ENCODE results near the gene NOL3.
"Not testable (repeated sequence)": the region's sequence is repeated elsewhere in the genome, so short reads cannot be mapped to it uniquely, and the experiment has no call there.

Gene NOL3

DNA sequence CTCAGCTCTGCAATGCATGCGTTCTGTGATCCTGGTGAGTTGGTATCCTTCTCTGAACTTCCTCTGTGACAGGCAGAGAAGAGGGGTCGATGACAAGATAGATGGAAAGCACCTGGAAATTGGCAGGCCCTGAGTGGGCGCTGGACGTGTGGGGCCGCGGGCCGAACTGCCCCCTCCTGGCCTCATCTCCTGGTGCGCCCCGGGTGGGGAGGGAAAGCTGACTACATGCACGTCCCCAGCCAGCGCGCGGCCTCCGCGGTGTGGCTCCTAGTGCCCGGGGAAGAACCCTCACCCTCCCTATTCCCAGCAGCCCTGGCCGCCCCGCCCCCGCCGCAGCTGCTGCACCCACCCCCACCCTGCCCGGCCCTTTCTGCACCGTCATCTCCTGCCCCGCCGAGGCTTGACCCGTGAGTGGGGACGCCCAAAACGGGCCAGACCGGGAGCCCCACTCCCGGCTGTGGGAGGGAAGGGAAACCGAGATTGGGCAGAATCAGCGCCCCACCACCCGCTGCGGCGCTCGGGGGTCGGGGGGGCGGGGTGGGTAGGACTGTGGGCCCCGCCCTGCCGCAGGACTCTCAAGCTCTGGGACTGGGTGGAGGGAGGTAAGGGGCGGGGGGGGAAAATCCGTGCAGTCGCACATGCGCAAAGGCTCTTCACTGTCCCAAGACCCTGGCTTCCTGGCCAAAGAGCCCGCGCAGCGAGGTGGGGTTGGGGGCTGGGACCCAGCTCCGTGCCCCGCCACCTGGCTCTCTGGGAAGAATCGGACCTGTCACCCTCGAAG lies at the start of gene NOL3:
TSS of gene NOL3 (plus strand) at position 371 of the 781 bp plus-strand sequence.
- peak; percentile 91 for DNase-seq (ENCODE audit: low spot score)

DNA sequence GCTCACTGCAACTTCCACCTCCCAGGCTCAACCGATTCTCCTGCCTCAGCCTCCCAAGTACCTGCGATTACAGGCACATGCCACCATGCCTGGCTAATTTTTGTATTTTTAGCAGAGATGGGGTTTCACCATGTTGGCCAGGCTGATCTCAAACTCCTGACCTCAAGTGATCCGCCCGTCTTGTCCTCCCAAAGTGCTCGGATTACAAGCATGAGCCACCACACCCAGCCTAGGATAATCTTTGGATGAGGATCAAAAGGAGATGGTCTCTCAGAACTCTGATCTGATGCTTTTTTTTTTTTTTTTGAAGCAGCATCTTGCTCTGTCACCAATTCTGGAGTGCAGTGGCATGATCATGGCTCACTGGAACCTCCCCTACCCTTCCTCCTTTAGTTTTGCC lies 47.5 kb upstream of the NOL3 start:
- DNase-seq (ENCODE audit: low spot score) = not testable (repeated sequence)

DNA sequence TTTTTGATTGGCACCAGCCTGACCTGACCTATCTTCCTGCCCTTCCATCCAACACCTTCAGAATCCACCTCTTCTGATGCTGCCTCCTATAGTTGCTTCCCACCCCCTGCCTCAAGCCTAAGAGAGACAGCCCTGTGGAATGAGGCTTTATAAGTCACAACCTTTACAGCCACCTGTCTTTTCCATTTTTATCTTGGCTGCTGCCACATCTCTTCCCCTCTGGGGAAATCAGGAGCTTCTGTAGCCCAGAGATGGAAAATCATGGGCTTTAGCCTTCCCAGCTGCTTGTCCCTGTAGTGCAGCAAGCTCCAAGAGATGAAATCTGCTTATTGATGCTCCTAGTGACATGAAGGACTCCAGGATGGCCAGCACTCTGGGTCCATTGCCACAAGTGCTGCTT lies 41.9 kb upstream of the NOL3 start:
- no peak for DNase-seq (ENCODE audit: low spot score)

DNA sequence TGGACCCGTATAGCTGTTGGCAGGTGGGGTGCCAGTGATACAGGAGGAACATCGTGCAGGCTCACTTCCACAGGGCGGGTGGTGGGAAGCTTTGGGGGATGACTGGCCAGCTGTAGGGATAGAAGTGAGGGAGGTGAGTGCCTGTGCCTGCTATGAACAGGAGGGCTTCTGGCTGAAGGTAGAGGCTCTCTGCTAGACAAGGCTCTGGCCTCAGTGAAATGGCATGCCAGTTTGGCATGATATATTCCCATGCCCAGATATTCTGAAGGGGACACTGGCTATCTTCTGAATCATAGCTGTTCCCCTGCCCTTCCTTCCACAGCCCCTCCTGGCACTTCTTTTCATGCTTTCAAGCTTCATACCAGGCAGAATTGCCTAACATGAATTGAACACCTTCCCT lies 41.5 kb upstream of the NOL3 start:
- DNase-seq (ENCODE audit: low spot score) = no peak

DNA sequence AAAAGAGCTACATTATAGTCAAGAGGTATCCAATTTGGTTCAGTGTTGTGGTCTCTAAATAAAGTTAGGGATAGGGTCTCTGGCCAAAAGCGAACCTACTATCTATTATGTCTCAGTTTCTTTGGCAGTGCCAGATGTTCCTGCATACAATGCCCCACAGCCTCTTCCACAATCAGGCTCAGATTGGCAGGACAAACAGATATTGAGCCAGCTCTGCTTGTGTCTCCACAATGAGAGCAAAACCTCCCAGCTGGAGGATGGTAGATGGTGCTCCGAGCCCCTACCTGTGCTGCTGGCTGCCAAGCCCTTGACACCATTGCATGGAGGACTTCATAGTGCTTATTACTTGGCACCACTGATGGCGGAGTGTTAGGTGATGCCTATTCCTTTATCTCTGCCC lies 40.9 kb upstream of the NOL3 start:
- no peak for DNase-seq (ENCODE audit: low spot score)

DNA sequence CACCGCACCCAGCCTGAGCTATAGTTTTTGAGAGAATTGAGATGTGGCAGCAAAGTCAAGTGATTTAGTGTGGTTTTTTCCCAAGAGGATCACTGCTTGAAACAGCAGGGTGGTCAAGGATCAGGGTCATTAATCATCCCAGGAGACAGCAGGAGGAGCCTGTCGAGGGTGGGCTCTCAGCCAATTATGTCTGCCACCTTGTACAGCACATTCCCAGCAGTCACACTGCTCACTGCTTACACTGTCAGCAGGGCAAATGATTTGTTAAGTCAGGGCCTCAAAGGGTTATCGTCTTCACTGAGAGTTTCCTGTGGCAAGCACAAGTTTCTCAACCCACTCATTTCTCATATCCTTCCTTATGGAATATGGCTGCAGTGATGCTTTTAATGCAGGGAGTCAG lies 32.7 kb upstream of the NOL3 start:
- DNase-seq (ENCODE audit: low spot score) = no peak

DNA sequence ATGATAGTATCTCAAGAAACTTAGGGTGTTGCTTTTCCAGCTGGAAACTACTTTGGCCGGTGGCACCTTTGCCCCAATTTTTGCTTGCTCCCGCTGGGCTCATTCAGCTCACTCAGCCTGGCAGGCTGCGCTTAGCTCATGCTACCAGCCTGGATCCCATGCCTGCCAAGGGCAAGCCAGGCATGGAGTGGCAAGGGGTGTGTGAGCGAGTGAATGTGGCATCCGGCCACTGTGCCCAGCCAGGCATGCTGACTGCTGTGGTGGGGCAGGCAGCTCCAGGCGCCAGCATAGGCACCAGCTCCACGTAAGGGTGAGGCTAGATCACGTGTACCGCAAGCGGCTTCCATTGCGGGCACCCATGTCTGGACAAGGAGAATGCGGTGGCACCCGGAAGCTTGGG lies 28.9 kb upstream of the NOL3 start:
- DNase-seq (ENCODE audit: low spot score) = no peak

DNA sequence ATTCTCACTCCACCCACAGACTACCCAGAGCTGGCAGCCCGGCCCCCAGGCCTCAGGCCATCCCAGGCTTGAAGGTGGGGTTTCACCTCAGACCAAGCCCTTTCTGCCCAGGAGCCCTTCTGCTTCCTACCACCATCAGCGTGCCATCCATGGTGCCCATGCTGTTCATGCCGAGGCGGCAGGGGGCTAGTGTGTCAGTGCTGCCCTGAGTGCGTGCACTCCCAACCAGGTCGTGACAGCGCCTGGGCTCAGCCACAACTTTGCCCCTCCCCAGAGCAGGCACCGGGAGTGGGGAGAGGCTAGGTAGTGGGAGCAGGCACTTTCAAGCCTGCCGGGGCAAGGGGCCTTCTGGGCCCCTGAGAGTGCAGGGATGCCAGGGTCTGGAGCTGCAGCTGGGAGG lies 28.0 kb upstream of the NOL3 start:
- no peak for DNase-seq (ENCODE audit: low spot score)

DNA sequence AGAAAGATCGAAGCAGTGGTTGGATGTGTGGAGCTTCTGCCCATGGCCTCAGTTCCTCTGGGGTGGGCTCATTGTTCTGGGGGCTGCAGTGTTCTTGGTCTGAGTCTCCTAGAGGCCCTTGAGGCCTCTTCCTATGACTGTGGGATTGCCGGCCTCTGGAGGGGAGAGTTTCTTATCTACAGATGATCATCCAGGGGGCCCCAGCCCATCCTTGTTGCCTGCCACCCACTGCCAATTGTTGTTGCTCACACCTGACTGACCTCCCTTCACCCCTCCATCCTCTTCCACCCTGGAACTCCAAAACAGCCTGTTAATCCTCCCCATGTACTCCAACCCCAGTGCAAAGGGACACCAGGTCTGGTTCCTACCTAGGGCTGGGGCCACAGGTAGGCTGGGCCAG lies 25.4 kb upstream of the NOL3 start:
- no peak for DNase-seq (ENCODE audit: low spot score)

DNA sequence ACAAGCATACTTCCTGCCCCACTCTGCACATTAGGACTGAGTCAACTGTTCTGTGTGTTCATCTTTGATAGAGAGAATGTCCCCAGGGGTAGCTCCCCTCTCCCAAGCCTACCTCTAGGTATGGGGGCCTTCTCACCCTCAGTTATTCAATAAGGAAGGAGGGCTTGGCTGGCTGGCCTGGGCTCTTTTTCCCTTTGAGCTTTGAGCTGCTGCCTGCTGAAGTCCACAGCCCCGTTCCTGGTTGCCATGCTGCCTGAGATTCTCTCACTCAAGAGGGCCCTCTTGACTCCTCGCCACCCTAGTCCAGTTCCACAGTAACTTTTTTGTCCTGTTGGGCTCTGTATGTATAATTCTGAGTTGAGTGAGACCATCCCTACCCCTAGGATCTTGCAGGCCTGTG lies 24.6 kb upstream of the NOL3 start:
- no peak for DNase-seq (ENCODE audit: low spot score)

DNA sequence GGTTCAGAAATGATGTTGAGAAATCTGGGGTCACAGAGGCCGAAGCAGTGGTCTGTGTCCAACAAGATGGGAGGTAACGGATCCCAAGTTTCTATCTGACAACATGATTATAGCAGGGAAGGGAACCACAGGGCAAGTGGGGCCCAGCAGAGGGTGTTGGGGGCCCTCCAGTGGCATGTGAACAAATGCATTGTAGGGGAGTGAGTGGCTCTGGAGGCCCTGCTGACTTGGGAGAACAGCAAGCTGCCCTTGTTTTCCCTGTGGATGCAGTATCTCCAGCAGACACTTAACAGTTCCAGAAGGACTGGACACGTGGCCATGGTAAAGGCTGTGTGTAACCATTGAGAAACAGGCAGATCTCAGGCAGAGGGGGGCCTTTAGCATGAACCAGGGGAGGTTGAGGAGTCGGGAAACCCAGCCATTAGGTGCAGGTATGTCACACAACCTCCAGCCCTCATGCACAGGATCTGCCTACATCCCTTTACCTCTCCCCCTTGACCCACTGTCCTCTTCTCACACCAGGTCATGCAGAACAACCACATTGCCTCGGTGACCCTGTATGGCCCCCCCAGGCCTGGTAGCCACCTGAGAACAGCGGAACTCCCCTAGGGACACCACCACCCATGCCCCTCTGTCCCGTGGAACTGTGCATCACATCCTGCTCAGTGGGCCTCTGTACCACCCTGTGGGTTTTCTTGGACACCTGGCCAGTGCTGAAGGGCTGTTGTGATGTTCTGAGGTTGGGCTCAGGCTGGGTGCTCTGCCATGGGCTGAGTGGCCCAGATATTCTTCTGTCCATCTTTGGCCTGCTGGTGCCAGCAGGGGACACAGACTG lies 23.6 kb upstream of the NOL3 start:
- DNase-seq (ENCODE audit: low spot score) = no peak

DNA sequence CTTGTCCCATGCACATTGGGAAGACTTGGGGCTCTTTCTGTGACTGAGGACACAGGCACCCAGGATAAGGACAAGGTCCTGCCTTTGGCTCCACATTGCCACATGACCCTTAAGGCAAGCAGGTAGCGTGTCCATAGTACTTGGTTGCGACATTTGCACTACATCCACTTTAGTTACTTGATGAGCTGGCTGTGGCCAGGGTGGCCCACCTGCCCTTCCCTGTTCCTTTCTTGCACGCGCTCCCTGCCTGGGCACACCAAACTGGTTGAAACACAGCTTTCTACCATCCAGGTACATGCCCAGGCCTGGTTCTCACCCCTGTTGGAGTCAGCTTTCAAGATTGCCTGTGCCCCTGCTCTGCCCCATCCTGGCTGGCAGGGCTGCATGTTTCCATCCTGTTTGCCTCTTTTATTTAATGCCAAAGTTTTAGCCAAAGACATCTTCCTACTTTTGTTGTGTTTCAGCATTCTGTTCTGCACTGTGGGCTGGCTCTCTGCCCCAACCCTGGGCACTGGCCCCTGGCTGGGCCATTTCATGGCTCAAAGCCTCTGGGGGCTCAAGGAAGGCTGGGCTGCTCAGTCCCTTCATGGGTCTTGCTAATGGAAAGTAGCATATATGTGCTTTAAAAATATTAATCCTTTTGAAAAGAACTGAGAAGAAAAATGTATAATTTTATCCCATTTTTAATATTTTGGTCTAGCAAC lies 22.7 kb upstream of the NOL3 start:
- no peak for DNase-seq (ENCODE audit: low spot score)

DNA sequence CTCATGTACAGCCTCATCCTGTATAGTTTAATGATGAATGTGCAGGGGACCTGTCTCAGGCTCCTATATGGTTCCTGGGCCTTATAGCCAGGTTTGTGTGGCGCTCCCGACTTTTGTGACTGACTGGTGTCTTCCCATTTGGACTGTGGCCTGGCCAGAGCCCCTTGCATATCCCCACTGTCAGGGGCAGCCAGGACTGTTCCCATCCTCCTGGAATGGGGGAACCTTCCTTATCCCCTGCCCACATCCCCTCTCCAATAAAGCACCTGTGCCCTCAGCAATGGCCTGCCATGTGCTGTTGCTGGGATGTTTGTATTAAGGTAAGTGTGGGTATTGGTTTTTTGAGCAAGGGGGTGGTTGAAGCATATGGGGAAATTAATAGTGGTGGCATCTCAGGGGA lies 22.1 kb upstream of the NOL3 start:
- no peak for DNase-seq (ENCODE audit: low spot score)

DNA sequence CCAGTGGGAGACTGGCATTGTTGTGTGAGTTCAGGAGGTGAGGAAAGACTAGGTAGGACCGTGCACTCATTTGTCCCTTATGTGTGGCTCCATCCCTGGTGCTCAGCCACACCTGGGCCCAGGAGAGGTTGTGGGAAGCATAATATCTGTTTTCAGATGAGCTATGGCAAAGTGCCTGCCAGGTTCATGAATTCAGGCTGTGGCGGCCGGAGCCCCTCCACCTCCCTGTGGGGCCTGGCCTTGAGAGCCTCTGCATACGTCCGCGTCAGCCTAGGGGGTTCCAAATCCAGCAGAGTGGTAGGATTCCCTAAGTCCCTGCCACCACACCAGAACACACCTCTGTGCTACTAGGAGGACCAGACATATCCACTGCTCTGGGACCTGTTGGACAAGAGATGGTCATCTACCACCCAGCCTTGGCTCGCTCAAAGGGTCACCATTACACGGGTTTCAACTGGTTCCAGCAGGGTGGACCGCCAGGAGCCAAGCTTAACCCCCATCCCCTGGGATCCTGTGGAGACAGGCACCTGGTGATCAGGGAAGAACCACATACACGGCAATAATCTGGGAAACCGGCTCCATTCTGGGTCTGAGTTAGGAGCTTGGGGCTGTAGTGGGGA lies 21.6 kb upstream of the NOL3 start:
- no peak for DNase-seq (ENCODE audit: low spot score)

DNA sequence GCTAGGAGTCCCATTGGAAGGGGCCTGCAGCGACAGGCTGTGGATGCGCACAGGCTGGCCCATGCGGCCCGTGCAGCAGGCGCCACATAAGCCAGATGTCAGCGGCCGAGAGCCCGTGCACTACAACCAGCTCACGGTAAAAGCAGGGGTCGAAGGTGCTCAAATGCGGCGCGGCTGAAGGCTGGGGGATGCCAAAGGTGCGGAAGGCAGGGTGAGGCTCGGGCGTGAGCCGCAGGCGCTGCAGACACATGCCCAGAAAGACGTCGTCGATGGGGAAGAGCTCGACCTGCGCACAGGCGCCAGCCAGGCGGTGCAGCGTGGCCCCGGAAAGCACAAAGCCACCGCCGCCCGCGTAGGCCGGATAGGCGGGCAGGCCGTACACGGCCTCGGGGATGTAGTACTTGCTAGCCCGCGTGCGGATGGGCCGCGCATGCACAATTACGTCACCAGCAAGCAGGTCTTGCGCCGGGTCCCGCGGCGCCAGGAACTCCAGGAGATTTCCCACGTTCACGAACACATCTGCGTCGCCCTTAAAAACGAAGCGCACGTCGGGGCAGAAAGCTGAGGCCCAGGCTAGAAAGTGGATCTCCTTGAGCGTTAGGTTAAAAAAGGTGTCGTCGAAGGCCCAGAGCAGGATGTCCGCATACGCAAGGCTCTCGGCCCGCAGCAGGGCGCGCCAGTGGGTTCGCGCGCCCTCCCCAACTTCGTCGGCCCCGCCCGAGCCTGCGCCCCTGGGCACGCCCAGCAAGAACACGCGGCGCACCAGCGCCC lies 20.9 kb upstream of the NOL3 start:
- no peak for DNase-seq (ENCODE audit: low spot score)

DNA sequence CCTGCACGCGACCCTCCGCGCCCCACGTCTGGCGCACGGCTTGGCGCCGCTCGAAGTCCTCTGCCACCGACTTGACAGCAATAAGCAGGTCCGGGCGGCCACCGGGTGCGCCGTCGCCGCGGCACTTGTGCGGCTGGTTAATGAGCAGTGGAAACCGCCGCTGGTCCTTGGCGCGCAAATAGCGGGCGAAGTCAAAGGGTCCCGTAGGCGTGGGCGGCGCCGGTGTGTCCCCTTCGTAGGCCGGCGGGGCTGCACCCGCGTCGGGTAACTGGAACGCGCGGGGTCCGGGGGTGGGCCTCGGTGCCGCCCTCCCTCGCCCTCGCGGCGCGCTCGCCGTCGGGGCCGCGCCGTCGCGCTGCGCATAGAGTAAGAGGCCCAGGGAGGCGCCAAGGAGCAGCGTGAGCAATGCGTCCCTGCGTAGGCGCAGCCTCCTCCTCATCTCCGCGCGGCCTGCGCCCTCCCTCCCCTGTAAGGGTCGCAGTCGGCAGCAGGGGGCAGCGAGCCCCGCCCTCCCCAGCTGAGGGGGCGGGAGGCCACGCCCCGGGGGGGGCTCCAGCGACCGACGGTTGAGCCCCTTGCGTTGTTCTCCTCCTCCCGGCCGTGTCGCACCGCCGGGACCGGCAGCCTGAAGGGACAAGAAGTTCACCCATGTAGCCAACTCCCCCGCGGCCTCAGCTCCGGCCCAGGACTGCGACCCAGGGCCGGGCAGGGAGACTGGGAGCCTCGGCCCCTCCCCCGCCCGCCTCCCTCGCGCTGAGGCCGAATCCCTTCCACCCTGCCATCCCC lies 20.1 kb upstream of the NOL3 start:
- DNase-seq (ENCODE audit: low spot score) = no peak

DNA sequence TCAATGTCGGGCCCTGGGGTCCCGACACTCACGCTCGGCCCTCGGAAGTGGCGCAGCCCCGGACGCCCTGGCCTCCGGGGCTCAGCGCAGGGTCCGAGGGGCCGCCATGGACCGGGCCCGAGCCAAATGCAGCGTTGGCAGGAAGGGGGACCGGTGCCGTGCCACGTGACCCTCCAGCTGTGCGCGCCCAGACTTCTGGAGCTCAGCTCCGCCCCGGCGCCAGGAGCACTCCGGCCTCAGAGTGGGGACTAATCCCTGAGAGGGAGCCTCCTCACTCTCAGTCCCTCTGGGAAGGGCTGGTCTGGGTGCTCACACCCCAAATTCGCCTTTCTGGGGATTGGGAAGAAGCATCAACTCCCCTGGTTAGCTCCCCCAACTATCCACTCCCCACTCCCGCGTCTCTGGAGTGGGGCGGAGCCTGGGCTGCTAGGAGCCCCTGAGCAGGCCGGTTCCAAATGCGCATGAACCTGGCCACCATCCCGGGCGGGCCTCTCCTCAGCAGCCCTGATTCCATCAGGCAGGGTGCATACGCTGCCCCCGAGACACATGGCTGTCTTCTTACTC lies 19.4 kb upstream of the NOL3 start, which contains the start of gene B3GNT9:
TSS of gene B3GNT9 (minus strand) at position 166 of the 564 bp plus-strand sequence. CDS start 513 bp downstream, outside the sequence.
- DNase-seq (ENCODE audit: low spot score) = no peak

DNA sequence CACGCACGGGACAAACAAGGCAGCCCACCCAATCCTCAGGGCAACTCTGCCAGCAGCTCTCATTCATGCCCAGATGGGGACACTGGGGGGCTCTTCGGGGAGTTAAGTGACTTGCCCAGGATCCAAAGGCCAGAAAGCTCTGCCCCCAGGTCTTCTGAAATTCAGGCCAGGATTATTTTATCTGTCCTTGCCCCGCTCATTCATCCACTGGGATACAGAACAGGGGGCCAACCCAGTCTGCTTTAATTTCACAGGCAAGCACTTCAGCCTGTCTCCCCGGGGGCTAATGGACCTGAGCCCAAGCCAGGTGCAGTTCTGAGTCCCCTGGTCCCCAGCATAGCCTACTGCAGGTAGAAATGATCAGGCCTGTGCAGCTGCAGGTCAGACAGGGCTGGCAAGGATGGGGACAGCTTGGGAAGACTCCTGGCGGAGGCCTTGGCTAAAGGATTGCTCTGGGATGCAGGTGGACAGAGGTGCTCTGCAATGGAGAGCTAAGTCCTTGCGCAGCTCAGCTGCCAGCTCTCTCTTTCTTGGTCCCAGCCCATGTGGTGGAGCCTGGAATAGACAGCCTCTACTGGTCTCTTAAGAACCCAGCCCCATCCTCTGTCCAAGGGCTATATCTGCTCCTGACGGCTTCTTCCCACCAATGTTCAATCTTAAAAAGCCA lies 18.8 kb upstream of the NOL3 start:
- DNase-seq (ENCODE audit: low spot score) = no peak

DNA sequence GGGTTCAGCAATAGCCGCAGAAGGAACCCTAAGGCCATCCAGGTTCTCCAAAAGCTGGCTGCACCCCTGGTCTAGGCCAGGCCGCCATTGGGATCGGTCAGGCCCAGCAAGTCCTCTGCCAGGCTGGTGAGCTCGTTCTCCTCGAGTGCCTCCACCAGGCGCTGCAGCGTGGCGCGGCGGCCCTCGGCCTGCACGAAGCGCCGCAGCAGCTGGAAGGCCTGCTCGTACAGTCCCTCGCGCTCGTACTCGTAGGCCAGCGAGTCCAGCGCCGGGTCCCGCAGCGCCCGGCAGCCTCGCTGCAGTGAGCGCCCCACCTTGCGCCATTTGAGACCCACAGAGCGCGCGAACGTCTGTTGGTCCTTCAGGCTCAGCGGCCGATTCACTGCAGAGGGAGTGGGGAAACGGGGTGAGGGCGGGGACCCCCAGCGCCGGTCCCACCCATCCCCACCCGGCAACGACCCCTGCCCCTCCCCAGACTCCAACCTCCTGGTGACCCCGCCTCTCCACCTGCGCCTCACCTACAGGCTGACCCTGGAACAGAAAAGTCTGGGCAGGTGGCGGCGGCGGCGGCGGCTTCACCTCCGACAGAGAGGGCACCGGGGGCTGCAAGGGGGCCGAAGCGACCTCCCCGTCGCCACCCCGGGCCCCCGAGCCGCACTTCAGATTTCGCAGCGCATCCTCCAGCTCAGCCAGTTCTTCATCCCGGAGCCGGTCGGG lies 15.6 kb upstream of the NOL3 start:
- DNase-seq (ENCODE audit: low spot score) = no peak

Data from HuH-7.5 (cell line).